IMR-90 (cell line): ENCODE measurements around the gene AKAP7. TPM values are rescaled to one million over a fixed set of nuclear protein-coding genes. Genes with fewer than 3 reads are reported as not detected.

Experiments used
- ATAC-seq: fragments of 200-7000 bp; cut with Tn5 transposase; 2 replicates; pipeline ENCODE4 v1.9.1; 2020; ENCODE audit warnings: low read depth, mild to moderate bottlenecking, moderate library complexity
- BruUV-seq: library from RNA; stranded (reverse); fragments of 400-500 nt; replicated peaks from 2 replicates; lab custom pipeline; 2021; lab: Mats Ljungman, UMichigan
- CTCF ChIA-PET: fragments of 300-600 bp; formaldehyde crosslinking; extraction: SDS; loops from one replicate; lab custom pipeline; 2021; ENCODE audit warnings: antibody characterized with exemption; lab: Yijun Ruan, JAX
- POLR2A ChIA-PET: fragments of 300-600 bp; sonication (Branson Sonifier 250); formaldehyde crosslinking; loops from one replicate; lab custom pipeline; 2022; ENCODE audit warnings: antibody characterized with exemption; ENCODE audit not compliant: unreplicated experiment; lab: Charles Lee
- DNase-seq: peaks from one replicate; pipeline ENCODE4 v3.0.0; 2013
- H2AFZ ChIP-seq: replicated peaks from 2 replicates; pipeline ENCODE3; 2013; ENCODE audit warnings: low read length, mild to moderate bottlenecking; ENCODE audit not compliant: poor library complexity
- H2AK5ac ChIP-seq: 2 replicates; pipeline ENCODE4 v1.6.1; 2013; ENCODE audit warnings: low read depth, low read length, inconsistent platforms
- H2AK9ac ChIP-seq: replicated peaks from 2 replicates; pipeline ENCODE3; 2013; ENCODE audit warnings: mild to moderate bottlenecking, low read depth, low read length, moderate library complexity; ENCODE audit not compliant: poor library complexity
- H2BK120ac ChIP-seq: 2 replicates; pipeline ENCODE4 v1.6.1; 2013; ENCODE audit warnings: low read depth, low read length, inconsistent platforms
- H2BK15ac ChIP-seq: 3 replicates; pipeline ENCODE4 v1.6.1; 2013; ENCODE audit warnings: low read depth, low read length, inconsistent platforms
- H2BK20ac ChIP-seq: 2 replicates; pipeline ENCODE4 v1.6.1; 2013; ENCODE audit warnings: low read depth, mild to moderate bottlenecking, inconsistent platforms, low read length, moderate library complexity
- H2BK5ac ChIP-seq: 2 replicates; pipeline ENCODE4 v1.6.1; 2013; ENCODE audit warnings: mild to moderate bottlenecking, low read depth, low read length, inconsistent platforms; ENCODE audit not compliant: poor library complexity, severe bottlenecking
- H3K14ac ChIP-seq: replicated peaks from 2 replicates; pipeline ENCODE4 v1.6.1; 2013; ENCODE audit warnings: low read depth, low read length, inconsistent platforms
- H3K18ac ChIP-seq: 2 replicates; pipeline ENCODE4 v1.6.1; 2013; ENCODE audit warnings: low read depth, low read length, control low read depth
- H3K23ac ChIP-seq: 2 replicates; pipeline ENCODE4 v1.6.1; 2013; ENCODE audit warnings: low read depth, low read length, inconsistent platforms
- H3K27ac ChIP-seq: 2 replicates; pipeline ENCODE4 v1.5.1; 2013; ENCODE audit warnings: mild to moderate bottlenecking, control low read depth, low read length; ENCODE audit not compliant: insufficient read depth
- H3K27me3 ChIP-seq: 2 replicates; pipeline ENCODE4 v1.6.1; 2013; ENCODE audit warnings: low read length; ENCODE audit not compliant: control insufficient read depth, insufficient read depth
- H3K36me3 ChIP-seq: 2 replicates; pipeline ENCODE4 v1.6.1; 2013; ENCODE audit warnings: low read length, mixed read lengths; ENCODE audit not compliant: control insufficient read depth, insufficient read depth
- H3K4ac ChIP-seq: 2 replicates; pipeline ENCODE4 v1.6.1; 2013; ENCODE audit warnings: low read depth, low read length, inconsistent platforms
- H3K4me1 ChIP-seq: 2 replicates; pipeline ENCODE4 v1.6.1; 2013; ENCODE audit warnings: low read length, mixed read lengths; ENCODE audit not compliant: control insufficient read depth, insufficient read depth
- H3K4me2 ChIP-seq: 2 replicates; pipeline ENCODE4 v1.6.1; 2013; ENCODE audit warnings: low read depth, mild to moderate bottlenecking, control low read depth, low read length, moderate library complexity
- H3K4me3 ChIP-seq: 2 replicates; pipeline ENCODE4 v1.5.1; 2013; ENCODE audit warnings: low read depth, mild to moderate bottlenecking, control low read depth, low read length, moderate library complexity; ENCODE audit not compliant: insufficient read depth
- H3K56ac ChIP-seq: 2 replicates; pipeline ENCODE4 v1.6.1; 2013; ENCODE audit warnings: low read length, inconsistent platforms; ENCODE audit not compliant: insufficient read depth; ENCODE audit errors: extremely low read depth
- H3K79me1 ChIP-seq, 2 experiments: 2 replicates each; pipeline ENCODE4 v1.6.1; 2013; ENCODE audit warnings: low read length in 2 of 2, inconsistent platforms in 1 of 2, low read depth in 1 of 2
- H3K9ac ChIP-seq: 2 replicates; pipeline ENCODE4 v1.6.1; 2013; ENCODE audit warnings: low read depth, low read length, control low read depth
- H3K9me1 ChIP-seq: 2 replicates; pipeline ENCODE4 v1.6.1; 2013; ENCODE audit warnings: low read length, inconsistent platforms; ENCODE audit not compliant: insufficient read depth
- H3K9me3 ChIP-seq: 2 replicates; pipeline ENCODE4 v1.6.1; 2013; ENCODE audit warnings: low read length; ENCODE audit not compliant: control insufficient read depth, insufficient read depth
- H4K20me1 ChIP-seq: 2 replicates; pipeline ENCODE4 v1.6.1; 2013; ENCODE audit warnings: low read length, inconsistent platforms; ENCODE audit not compliant: insufficient read depth
- H4K5ac ChIP-seq: 2 replicates; pipeline ENCODE4 v1.6.1; 2013; ENCODE audit warnings: mild to moderate bottlenecking, low read depth, low read length, control low read depth
- H4K8ac ChIP-seq, 2 experiments: 2 replicates each; pipeline ENCODE4 v1.6.1; 2013; ENCODE audit warnings: low read depth in 2 of 2, low read length in 2 of 2, control low read depth in 1 of 2, inconsistent platforms in 1 of 2
- H4K91ac ChIP-seq: 2 replicates; pipeline ENCODE4 v1.6.1; 2013; ENCODE audit warnings: low read depth, low read length, inconsistent platforms; ENCODE audit not compliant: insufficient read depth
- BHLHE40 ChIP-seq: fragments of 150-350 bp; IDR thresholded peaks from 2 replicates; pipeline ENCODE4 v1.6.1; 2016; ENCODE audit warnings: mild to moderate bottlenecking, low read depth, low read length
- CEBPB ChIP-seq: IDR thresholded peaks from 2 replicates; pipeline ENCODE4 v1.6.1; 2012; ENCODE audit warnings: low read depth, low read length, improper control_type of control experiment
- MAZ ChIP-seq: IDR thresholded peaks from 2 replicates; pipeline ENCODE4 v1.6.1; 2012; ENCODE audit warnings: low read depth, mild to moderate bottlenecking, low read length, improper control_type of control experiment, moderate library complexity, borderline replicate concordance
- RFX5 ChIP-seq: IDR thresholded peaks from 2 replicates; pipeline ENCODE4 v1.8.0; 2012; ENCODE audit warnings: low read depth, mild to moderate bottlenecking, low read length, moderate library complexity
- SMC3 ChIP-seq: fragments of 150-350 bp; IDR thresholded peaks from 2 replicates; pipeline ENCODE4 v1.6.1; 2016; ENCODE audit warnings: low read depth, mild to moderate bottlenecking, antibody characterized with exemption, low read length, moderate library complexity
- USF2 ChIP-seq: fragments of 150-350 bp; IDR thresholded peaks from 2 replicates; pipeline ENCODE4 v1.6.1; 2017; ENCODE audit warnings: mild to moderate bottlenecking, antibody characterized with exemption, low read length, low read depth
- WGBS, 2 experiments: methylation state at CpG; one replicate each; pipeline versions ENCODE4 v1.1.5 to v1.1.7; 2013; ENCODE audit warnings: missing lambda C conversion rate in 2 of 2; ENCODE audit not compliant: insufficient read length in 1 of 2; ENCODE audit errors: extremely low coverage in 2 of 2; 5-methylcytosine and 5-hydroxymethylcytosine counted together
- dilution Hi-C: fragments of 300-500 bp; cut with HindIII; formaldehyde crosslinking; loops from one replicate; pipeline ENCODE4 v1.14.3; 2018; ENCODE audit warnings: low sequenced_read_pairs; ENCODE audit not compliant: unreplicated experiment
- in situ Hi-C: fragments of 300-500 bp; cut with MboI; formaldehyde crosslinking; loops from 3 replicates; pipeline ENCODE4 v1.14.3; 2019; ENCODE audit warnings: low sequenced_read_pairs, inconsistent platforms, mixed read lengths
- intact Hi-C: fragments of 100-400 bp; cut with micrococcal nuclease; formaldehyde crosslinking; loops from 2 replicates; pipeline ENCODE4 v1.10.0; 2022
- polyA plus RNA-seq, 3 experiments: library from polyadenylated mRNA; depleted of rRNA; stranded (reverse); fragments of >200 nt; gene quantifications; 2 replicates each; pipeline ENCODE4 v1.2.3, GENCODE V29; 2012; ENCODE audit warnings: low replicate concordance in 1 of 3
- total RNA-seq: library from RNA; depleted of rRNA; stranded (reverse); fragments of >200 nt; gene quantifications from 2 replicates; pipeline ENCODE4 v1.2.3, GENCODE V29; 2012

AKAP7 gene
- total and polyA plus RNA-seq, 2 of the 4 experiments (the other 2 are of a cell fraction) = 0.54 to 1.1 TPM

DNA sequence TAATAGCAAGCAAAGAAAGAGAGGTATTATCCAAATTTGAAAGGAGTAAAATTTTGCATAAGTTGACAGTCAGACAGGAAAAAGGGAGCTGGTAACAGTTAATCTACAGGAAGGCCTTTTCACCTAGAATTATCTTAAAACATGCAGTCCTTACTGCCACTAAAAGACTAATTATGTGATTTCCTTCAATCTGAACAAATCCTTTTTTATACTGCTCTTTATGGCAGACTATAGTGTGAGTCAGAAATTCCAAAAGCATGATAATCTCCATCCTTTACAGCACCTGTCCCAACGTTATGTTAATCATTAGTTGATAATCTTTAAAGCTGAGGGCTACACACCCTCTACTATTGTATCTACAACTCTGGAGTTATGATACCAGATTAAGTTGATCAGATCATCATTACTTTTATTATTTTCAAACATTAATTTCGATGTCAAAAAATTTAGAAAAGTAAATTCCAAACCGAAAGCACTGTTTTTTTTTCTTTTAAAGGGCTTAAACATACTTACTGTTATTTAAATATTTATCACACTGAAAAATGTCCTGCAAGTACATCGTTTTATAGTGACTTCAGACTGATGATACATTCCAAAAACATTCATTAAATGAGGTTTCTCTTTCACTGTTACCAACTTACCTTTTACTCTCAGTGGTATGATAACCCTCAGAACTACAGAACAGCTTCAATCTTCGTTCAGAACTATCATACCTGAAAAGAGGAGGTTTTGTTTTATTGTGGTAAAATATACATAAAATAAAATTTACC, 33.2 kb upstream of the AKAP7 start:
- Histone ChIP-seq H3K4me2 (peak overlapping the region; percentile 78; the same call in 1 of the 2 replicates), H3K4me3 (no peak overlapping the region; the same call in 1 of the 2 replicates), H3K18ac (no peak overlapping the region; the same call in 1 of the 2 replicates), H4K20me1 (no peaks in the 10 kb centered on the region), H3K9ac (no peak overlapping the region), H2BK15ac (no peak overlapping the region; the same call in 2 of the 3 replicates), H3K27me3 (no peaks in the 10 kb centered on the region), H2AK9ac (no peak overlapping the region), H3K4me1 (peaks cover 6% of the 10 kb centered on the region), H2BK20ac (0 out of 2 replicates have a peak overlapping the region, but pooled peaks have one; percentile 28), H2BK120ac (peak overlapping the region; percentile 82; the same call in 1 of the 2 replicates), H3K9me1 (no peaks in the 10 kb centered on the region; the same call in 1 of the 2 replicates), H3K14ac (no peak overlapping the region), H3K36me3 (no peaks in the 10 kb centered on the region), H3K56ac (no peak overlapping the region), H3K79me1 (no peaks in the 10 kb centered on the region), H2AK5ac (no peak overlapping the region), H4K91ac (no peak overlapping the region), H3K23ac (no peak overlapping the region), H3K9me3 (no peaks in the 10 kb centered on the region), H4K5ac (no peak overlapping the region; the same call in none of the 2 replicates), H4K8ac (peak overlapping the region in 1 of 2 experiments; percentile 6; a peak in 1 of 4 replicates), H3K4ac (no peak overlapping the region), H2BK5ac (peak overlapping the region; percentile 75), H2AFZ (no peak overlapping the region), H3K27ac (peak overlapping the region; percentile 44; the same call in 1 of the 2 replicates)
- dilution Hi-C loops (no loop called here), intact Hi-C loops (no loop called here), in situ Hi-C loops (no loop called here)
- ChIA-PET POLR2A (no interaction called here), CTCF (interaction anchor here (0.8 kb wide), 1 partner anchor 17 kb away, joined by 3 read pairs; no protein-coding TSS in a partner anchor)
- BruUV-seq = no TSS peak
- peak; percentile 68 for DNase-seq
- peak; percentile 69 for ATAC-seq
- TF ChIP-seq SMC3 = no peak
- TF ChIP-seq RFX5 = no peak
- TF ChIP-seq USF2 = no peak
- TF ChIP-seq CEBPB = no peak
- no peak for TF ChIP-seq MAZ
- TF ChIP-seq BHLHE40 = no peak
- WGBS, 2 experiments = no CpG with 5 or more reads among the region's 5 CpGs
